Ovary (tissue), 3 donors: ENCODE measurements around the gene MYO5B.

ENCODE experiments used
- POLR2A ChIP-seq: fragments of 450-650 bp; IDR thresholded peaks from one replicate; pipeline ENCODE4 v1.6.1; 2017; ENCODE audit warnings: antibody characterized with exemption, mild to moderate bottlenecking, moderate library complexity
- TF ChIP-seq, protein P1 (sequence below), 3 donors: fragments of 450-650 bp in 2 of 3; fragments of 200-600 bp in 1 of 3; IDR thresholded peaks; one replicate each; pipeline versions ENCODE4 v1.5.1 to v1.8.0; 2016 to 2022; ENCODE audit warnings: antibody characterized with exemption in 3 of 3, mild to moderate bottlenecking in 1 of 3
- donor health status: DM: no; HTN: no; CAD: no.

- TF ChIP-seq, protein P1, sequence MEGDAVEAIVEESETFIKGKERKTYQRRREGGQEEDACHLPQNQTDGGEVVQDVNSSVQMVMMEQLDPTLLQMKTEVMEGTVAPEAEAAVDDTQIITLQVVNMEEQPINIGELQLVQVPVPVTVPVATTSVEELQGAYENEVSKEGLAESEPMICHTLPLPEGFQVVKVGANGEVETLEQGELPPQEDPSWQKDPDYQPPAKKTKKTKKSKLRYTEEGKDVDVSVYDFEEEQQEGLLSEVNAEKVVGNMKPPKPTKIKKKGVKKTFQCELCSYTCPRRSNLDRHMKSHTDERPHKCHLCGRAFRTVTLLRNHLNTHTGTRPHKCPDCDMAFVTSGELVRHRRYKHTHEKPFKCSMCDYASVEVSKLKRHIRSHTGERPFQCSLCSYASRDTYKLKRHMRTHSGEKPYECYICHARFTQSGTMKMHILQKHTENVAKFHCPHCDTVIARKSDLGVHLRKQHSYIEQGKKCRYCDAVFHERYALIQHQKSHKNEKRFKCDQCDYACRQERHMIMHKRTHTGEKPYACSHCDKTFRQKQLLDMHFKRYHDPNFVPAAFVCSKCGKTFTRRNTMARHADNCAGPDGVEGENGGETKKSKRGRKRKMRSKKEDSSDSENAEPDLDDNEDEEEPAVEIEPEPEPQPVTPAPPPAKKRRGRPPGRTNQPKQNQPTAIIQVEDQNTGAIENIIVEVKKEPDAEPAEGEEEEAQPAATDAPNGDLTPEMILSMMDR (IDR thresholded peaks at IDR 0.05): no peak
- no peak for TF ChIP-seq POLR2A
These were observed 284.0 kb downstream of the MYO5B start for GRCh38 chr18:49910986-49911385.
